Liver (tissue), 9 donors: ENCODE measurements around the gene KRT34. TPM values are rescaled to one million over a fixed set of nuclear protein-coding genes. Genes with fewer than 3 reads are reported as not detected.

Experiments
- DNase-seq: peaks from one replicate; pipeline ENCODE4 v3.0.0-alpha.2; 2017; ENCODE audit warnings: low spot score
- H3K27ac ChIP-seq, 2 donors: one replicate each; pipeline ENCODE4 v1.7.0; 2013; ENCODE audit warnings: inconsistent platforms in 2 of 2, low read length in 2 of 2, control low read depth in 1 of 2, low read depth in 1 of 2, mild to moderate bottlenecking in 1 of 2
- H3K27me3 ChIP-seq, 4 donors: one replicate each; pipeline versions ENCODE4 v1.6.1 to v1.7.0; 2013; ENCODE audit warnings: low read length in 3 of 4, inconsistent platforms in 1 of 4, mild to moderate bottlenecking in 1 of 4, moderate library complexity in 1 of 4; ENCODE audit not compliant: control insufficient read depth in 4 of 4, insufficient read depth in 4 of 4
- H3K36me3 ChIP-seq, 4 donors: one replicate each; pipeline versions ENCODE4 v1.6.1 to v1.7.0; 2013; ENCODE audit warnings: low read length in 3 of 4, mild to moderate bottlenecking in 3 of 4, low read depth in 1 of 4, moderate library complexity in 1 of 4; ENCODE audit not compliant: control insufficient read depth in 4 of 4, insufficient read depth in 3 of 4
- H3K4me1 ChIP-seq, 4 donors: one replicate each; pipeline versions ENCODE4 v1.6.1 to v1.7.0; 2013; ENCODE audit warnings: low read length in 3 of 4, mild to moderate bottlenecking in 3 of 4, moderate library complexity in 1 of 4; ENCODE audit not compliant: control insufficient read depth in 4 of 4, insufficient read depth in 4 of 4
- H3K4me3 ChIP-seq, 3 donors: one replicate each; pipeline versions ENCODE4 v1.6.1 to v1.7.0; 2013; ENCODE audit warnings: low read length in 3 of 3, control low read depth in 1 of 3, low read depth in 1 of 3, mild to moderate bottlenecking in 1 of 3
- H3K9ac ChIP-seq, 2 donors: one replicate each; pipeline ENCODE4 v1.7.0; 2013; ENCODE audit warnings: low read length in 2 of 2, mild to moderate bottlenecking in 2 of 2, moderate library complexity in 2 of 2, control low read depth in 1 of 2, low read depth in 1 of 2
- H3K9me3 ChIP-seq, 4 donors: one replicate each; pipeline versions ENCODE4 v1.6.1 to v1.7.0; 2013; ENCODE audit warnings: low read length in 3 of 4; ENCODE audit not compliant: control insufficient read depth in 4 of 4
- EGR1 ChIP-seq, 2 donors: IDR thresholded peaks; 2 replicates each; pipeline ENCODE4 v1.6.1; 2016 to 2018; ENCODE audit warnings: antibody characterized with exemption in 2 of 2, low read depth in 2 of 2
- FOXA1 ChIP-seq: IDR thresholded peaks from 2 replicates; pipeline ENCODE4 v1.6.1; 2016; ENCODE audit warnings: antibody characterized with exemption
- FOXA2 ChIP-seq: IDR thresholded peaks from 2 replicates; pipeline ENCODE4 v1.6.1; 2016; ENCODE audit warnings: antibody characterized with exemption
- GABPA ChIP-seq, 2 donors: IDR thresholded peaks in 1 of 2; conservative IDR thresholded peaks in 1 of 2; 2 replicates each; pipeline ENCODE4 v1.6.1; 2016; ENCODE audit warnings: antibody characterized with exemption in 2 of 2, mild to moderate bottlenecking in 1 of 2, moderate library complexity in 1 of 2
- HNF4A ChIP-seq, 2 donors: conservative IDR thresholded peaks; 2 replicates each; pipeline ENCODE4 v1.6.1; 2016; ENCODE audit warnings: antibody characterized with exemption in 2 of 2, mild to moderate bottlenecking in 2 of 2
- HNF4G ChIP-seq: IDR thresholded peaks from 2 replicates; pipeline ENCODE4 v1.6.1; 2016; ENCODE audit warnings: antibody characterized with exemption
- JUND ChIP-seq, 2 donors: IDR thresholded peaks; 2 replicates each; pipeline ENCODE4 v1.6.1; 2016; ENCODE audit warnings: antibody characterized with exemption in 2 of 2
- NR2F2 ChIP-seq: IDR thresholded peaks from 2 replicates; pipeline ENCODE4 v1.6.1; 2016; ENCODE audit warnings: antibody characterized with exemption
- RAD21 ChIP-seq, 2 donors: IDR thresholded peaks; 2 replicates each; pipeline ENCODE4 v1.6.1; 2016; ENCODE audit warnings: antibody characterized with exemption in 2 of 2, mild to moderate bottlenecking in 2 of 2
- RXRA ChIP-seq, 2 donors: IDR thresholded peaks; 2 replicates each; pipeline ENCODE4 v1.6.1; 2017 to 2018; ENCODE audit warnings: antibody characterized with exemption in 2 of 2, mild to moderate bottlenecking in 1 of 2
- SP1 ChIP-seq: IDR thresholded peaks from 2 replicates; pipeline ENCODE4 v1.6.1; 2018; ENCODE audit warnings: antibody characterized with exemption, mild to moderate bottlenecking
- TAF1 ChIP-seq: conservative IDR thresholded peaks from 2 replicates; pipeline ENCODE4 v1.6.1; 2016; ENCODE audit warnings: antibody characterized with exemption, mild to moderate bottlenecking
- YY1 ChIP-seq: IDR thresholded peaks from 2 replicates; pipeline ENCODE4 v1.6.1; 2016; ENCODE audit warnings: antibody characterized with exemption, mild to moderate bottlenecking
- WGBS: extraction: QIAGEN DNeasy Blood & Tissue Kit; methylation state at CpG from one replicate; pipeline ENCODE4 v1.1.7; 2013; 5-methylcytosine and 5-hydroxymethylcytosine counted together
- polyA plus RNA-seq, 2 donors: library from polyadenylated mRNA; stranded (reverse) in 1 of 2; unstranded in 1 of 2; fragments of 200-250 nt in 1 of 2; fragments of >200 nt in 1 of 2; fragmentation: Nextera tagmentation in 1 of 2; extraction: Ambion mirVana in 1 of 2; gene quantifications; one replicate each; pipeline versions ENCODE4 v1.2.1 to v1.2.3, GENCODE V29; 2013 to 2015
- total RNA-seq, 2 donors: library from RNA; depleted of rRNA; stranded (reverse); fragments of >200 nt; gene quantifications; one replicate each; pipeline ENCODE4 v1.2.3, GENCODE V29; 2014
- TF ChIP-seq, protein P1 (sequence below): IDR thresholded peaks from 2 replicates; pipeline ENCODE4 v1.6.1; 2016; ENCODE audit warnings: antibody characterized with exemption
- TF ChIP-seq, protein P2 (sequence below): IDR thresholded peaks from 2 replicates; pipeline ENCODE4 v1.6.1; 2016; ENCODE audit warnings: antibody characterized with exemption, mild to moderate bottlenecking
- TF ChIP-seq, protein P3 (sequence below): fragments of 150-350 bp; IDR thresholded peaks from 2 replicates; pipeline ENCODE4 v1.5.1; 2017; ENCODE audit warnings: improper control_type of control experiment, low read depth, low read length; ENCODE audit not compliant: missing input control
- TF ChIP-seq, protein P4 (sequence below): IDR thresholded peaks from 2 replicates; pipeline ENCODE4 v1.6.1; 2016; ENCODE audit warnings: antibody characterized with exemption
- donor health status: healthy.
- donor health status: healthy.
- donor health status: healthy.
- donor health status: healthy.
- donor health status: healthy.

KRT34 gene
- total and polyA plus RNA-seq, 4 donors: not detected

DNA sequence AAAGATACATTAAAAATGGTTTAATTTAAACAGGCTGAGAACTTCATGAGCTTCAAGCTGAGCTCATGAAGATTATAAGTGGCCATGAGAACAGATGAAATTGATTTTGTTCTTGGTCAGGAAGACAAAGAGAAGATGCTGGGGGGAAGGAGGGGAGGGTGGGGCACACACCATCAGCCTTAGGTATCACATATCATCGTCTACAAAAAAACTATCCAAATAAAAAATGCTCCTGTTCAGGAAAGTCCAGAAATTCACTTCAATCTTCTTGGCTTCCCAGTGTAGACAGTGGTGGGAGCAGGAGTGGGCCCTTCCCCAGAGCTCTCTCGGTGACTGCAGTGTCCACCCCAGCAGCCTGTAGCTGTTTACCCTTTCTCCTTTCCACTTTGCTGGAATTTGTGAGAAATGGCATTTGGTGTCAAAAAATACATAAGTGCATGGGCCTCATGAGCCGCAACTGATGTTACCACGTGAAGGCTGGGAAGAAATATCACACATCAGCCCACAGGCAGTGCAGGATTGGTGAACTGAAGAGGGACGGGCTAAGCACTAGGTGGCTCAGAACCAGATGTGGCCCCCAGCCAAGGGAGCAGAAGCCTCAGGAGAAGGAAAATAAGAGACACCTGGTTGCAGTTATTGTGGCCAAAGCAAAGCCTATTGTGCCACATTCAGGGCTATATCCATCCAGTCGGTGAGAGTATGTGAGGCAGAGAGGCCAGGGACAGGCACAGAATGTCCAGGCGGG is 36.2 kb upstream of the KRT34 start:
- H3K9ac ChIP-seq: no peak overlapping the region
- no peak overlapping the region for H3K4me3 ChIP-seq
- no peaks in the 10 kb centered on the region for H3K36me3 ChIP-seq
- no peak for DNase-seq
- H3K4me1 ChIP-seq: peaks cover 0 to 17% (median 10%) of the 10 kb centered on the region in 4 donors
- TF ChIP-seq SP1 (no peak), FOXA2 (no peak), NR2F2 (no peak), GABPA (IDR thresholded peaks at IDR 0.05 in 1 of 2, conservative IDR thresholded peaks at IDR 0.05 in 1 of 2) (no peak)
- H3K27me3 ChIP-seq: no peaks in the 10 kb centered on the region
- 94% methylated on average over 7 of the region's 7 CpGs for WGBS
- H3K27ac ChIP-seq: no peak overlapping the region
- no peaks in the 10 kb centered on the region for H3K9me3 ChIP-seq

DNA sequence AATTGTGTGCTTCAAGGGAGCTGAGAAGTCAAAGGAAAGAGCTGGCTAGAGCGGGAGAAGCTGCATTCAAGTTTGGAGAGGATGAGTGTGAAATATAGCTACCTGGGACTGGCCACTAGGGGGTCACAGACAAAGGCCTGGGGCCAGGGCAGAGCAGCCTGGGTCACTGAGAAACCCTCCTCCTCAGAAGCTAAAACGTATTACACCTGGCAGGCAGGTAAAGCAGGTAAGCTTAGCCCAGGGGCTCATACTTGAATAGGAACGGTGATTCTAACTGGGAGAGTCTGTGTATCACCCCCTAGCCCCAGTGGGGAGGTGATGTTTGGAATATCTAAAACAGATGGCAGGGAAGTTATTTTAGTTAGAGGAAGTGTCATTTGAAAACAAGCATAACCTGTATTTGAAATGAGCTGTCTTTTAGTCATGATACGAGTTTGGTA is 35.5 kb upstream of the KRT34 start:
- H3K9ac ChIP-seq: no peak overlapping the region
- no peaks in the 10 kb centered on the region for H3K9me3 ChIP-seq
- no peak overlapping the region for H3K27ac ChIP-seq
- WGBS: 70% methylated on average over 4 of the region's 4 CpGs
- H3K4me3 ChIP-seq: no peak overlapping the region
- TF ChIP-seq RAD21 (IDR thresholded peaks at IDR 0.05) (no peak), GABPA (IDR thresholded peaks at IDR 0.05 in 1 of 2, conservative IDR thresholded peaks at IDR 0.05 in 1 of 2) (no peak), HNF4G (no peak), EGR1 (IDR thresholded peaks at IDR 0.05; ENCODE audit: low read depth in 2 of 2) (no peak), FOXA2 (no peak), YY1 (no peak), HNF4A (conservative IDR thresholded peaks at IDR 0.05) (no peak), JUND (IDR thresholded peaks at IDR 0.05) (no peak), FOXA1 (no peak), TAF1 (no peak), NR2F2 (no peak), RXRA (IDR thresholded peaks at IDR 0.05) (no peak), SP1 (no peak)
- TF ChIP-seq, protein P1, sequence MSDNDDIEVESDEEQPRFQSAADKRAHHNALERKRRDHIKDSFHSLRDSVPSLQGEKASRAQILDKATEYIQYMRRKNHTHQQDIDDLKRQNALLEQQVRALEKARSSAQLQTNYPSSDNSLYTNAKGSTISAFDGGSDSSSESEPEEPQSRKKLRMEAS: no peak
- TF ChIP-seq, protein P2, sequence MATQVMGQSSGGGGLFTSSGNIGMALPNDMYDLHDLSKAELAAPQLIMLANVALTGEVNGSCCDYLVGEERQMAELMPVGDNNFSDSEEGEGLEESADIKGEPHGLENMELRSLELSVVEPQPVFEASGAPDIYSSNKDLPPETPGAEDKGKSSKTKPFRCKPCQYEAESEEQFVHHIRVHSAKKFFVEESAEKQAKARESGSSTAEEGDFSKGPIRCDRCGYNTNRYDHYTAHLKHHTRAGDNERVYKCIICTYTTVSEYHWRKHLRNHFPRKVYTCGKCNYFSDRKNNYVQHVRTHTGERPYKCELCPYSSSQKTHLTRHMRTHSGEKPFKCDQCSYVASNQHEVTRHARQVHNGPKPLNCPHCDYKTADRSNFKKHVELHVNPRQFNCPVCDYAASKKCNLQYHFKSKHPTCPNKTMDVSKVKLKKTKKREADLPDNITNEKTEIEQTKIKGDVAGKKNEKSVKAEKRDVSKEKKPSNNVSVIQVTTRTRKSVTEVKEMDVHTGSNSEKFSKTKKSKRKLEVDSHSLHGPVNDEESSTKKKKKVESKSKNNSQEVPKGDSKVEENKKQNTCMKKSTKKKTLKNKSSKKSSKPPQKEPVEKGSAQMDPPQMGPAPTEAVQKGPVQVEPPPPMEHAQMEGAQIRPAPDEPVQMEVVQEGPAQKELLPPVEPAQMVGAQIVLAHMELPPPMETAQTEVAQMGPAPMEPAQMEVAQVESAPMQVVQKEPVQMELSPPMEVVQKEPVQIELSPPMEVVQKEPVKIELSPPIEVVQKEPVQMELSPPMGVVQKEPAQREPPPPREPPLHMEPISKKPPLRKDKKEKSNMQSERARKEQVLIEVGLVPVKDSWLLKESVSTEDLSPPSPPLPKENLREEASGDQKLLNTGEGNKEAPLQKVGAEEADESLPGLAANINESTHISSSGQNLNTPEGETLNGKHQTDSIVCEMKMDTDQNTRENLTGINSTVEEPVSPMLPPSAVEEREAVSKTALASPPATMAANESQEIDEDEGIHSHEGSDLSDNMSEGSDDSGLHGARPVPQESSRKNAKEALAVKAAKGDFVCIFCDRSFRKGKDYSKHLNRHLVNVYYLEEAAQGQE: no peak
- TF ChIP-seq, protein P3, sequence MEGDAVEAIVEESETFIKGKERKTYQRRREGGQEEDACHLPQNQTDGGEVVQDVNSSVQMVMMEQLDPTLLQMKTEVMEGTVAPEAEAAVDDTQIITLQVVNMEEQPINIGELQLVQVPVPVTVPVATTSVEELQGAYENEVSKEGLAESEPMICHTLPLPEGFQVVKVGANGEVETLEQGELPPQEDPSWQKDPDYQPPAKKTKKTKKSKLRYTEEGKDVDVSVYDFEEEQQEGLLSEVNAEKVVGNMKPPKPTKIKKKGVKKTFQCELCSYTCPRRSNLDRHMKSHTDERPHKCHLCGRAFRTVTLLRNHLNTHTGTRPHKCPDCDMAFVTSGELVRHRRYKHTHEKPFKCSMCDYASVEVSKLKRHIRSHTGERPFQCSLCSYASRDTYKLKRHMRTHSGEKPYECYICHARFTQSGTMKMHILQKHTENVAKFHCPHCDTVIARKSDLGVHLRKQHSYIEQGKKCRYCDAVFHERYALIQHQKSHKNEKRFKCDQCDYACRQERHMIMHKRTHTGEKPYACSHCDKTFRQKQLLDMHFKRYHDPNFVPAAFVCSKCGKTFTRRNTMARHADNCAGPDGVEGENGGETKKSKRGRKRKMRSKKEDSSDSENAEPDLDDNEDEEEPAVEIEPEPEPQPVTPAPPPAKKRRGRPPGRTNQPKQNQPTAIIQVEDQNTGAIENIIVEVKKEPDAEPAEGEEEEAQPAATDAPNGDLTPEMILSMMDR: no peak
- TF ChIP-seq, protein P4, sequence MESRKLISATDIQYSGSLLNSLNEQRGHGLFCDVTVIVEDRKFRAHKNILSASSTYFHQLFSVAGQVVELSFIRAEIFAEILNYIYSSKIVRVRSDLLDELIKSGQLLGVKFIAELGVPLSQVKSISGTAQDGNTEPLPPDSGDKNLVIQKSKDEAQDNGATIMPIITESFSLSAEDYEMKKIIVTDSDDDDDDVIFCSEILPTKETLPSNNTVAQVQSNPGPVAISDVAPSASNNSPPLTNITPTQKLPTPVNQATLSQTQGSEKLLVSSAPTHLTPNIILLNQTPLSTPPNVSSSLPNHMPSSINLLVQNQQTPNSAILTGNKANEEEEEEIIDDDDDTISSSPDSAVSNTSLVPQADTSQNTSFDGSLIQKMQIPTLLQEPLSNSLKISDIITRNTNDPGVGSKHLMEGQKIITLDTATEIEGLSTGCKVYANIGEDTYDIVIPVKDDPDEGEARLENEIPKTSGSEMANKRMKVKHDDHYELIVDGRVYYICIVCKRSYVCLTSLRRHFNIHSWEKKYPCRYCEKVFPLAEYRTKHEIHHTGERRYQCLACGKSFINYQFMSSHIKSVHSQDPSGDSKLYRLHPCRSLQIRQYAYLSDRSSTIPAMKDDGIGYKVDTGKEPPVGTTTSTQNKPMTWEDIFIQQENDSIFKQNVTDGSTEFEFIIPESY: no peak
- no peaks in the 10 kb centered on the region for H3K27me3 ChIP-seq
- H3K36me3 ChIP-seq: no peaks in the 10 kb centered on the region
- H3K4me1 ChIP-seq: peaks cover 0 to 17% (median 10%) of the 10 kb centered on the region in 4 donors
- DNase-seq: no peak
